Nephron progenitor cell (in vitro differentiated cells): Measurements from ENCODE around the gene VTN.

Source experiments
- DNase-seq: peaks from one replicate; pipeline ENCODE4 v3.0.0; 2021
- H3K27ac Mint-ChIP-seq: 2 replicates; pipeline ENCODE4 v1.8.0; 2021; ENCODE audit warnings: mild to moderate bottlenecking, moderate library complexity, mixed read lengths
- H3K27me3 Mint-ChIP-seq: 2 replicates; pipeline ENCODE4 v1.8.0; 2021; ENCODE audit warnings: mild to moderate bottlenecking, low read depth, mixed read lengths; ENCODE audit not compliant: poor library complexity
- H3K36me3 Mint-ChIP-seq: 2 replicates; pipeline ENCODE4 v1.8.0; 2021; ENCODE audit warnings: low read depth, mixed read lengths
- H3K4me1 Mint-ChIP-seq: 2 replicates; pipeline ENCODE4 v1.8.0; 2021; ENCODE audit warnings: mixed read lengths
- H3K4me3 Mint-ChIP-seq: 2 replicates; pipeline ENCODE4 v1.8.0; 2021; ENCODE audit warnings: mild to moderate bottlenecking, moderate library complexity, mixed read lengths
- H3K9me3 Mint-ChIP-seq: 2 replicates; pipeline ENCODE4 v1.8.0; 2021; ENCODE audit warnings: mild to moderate bottlenecking, moderate library complexity, mixed read lengths
- TF ChIP-seq, protein P1 (sequence below): fragments of 200-600 bp; sonication (generic); IDR thresholded peaks from 2 replicates; pipeline ENCODE4 v1.5.0; 2021; ENCODE audit warnings: antibody characterized with exemption

Gene VTN

DNA sequence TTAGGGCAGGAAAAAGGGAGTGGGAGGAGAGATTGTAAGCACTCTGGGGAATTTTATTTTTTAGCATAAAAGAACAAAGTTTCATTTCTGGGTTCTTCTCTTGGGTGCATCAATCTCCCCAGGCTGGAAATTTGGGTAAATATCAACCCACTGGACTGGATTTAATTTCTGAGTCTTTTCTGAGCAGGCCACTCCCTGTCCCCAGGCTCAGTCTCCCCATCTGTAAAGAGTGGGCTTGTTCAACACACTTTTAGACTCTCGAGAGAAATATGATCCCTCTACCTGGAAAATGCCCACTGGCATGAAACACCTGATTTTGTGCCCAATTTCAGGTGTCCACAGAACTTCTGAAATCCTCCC lies 617 bp upstream of the VTN start:
- Mint-ChIP-seq H3K27ac (peak overlapping the region; percentile 66), H3K9me3 (no peaks in the 10 kb centered on the region), H3K4me1 (peaks cover 36% of the 10 kb centered on the region), H3K36me3 (no peaks in the 10 kb centered on the region), H3K4me3 (peak overlapping the region; percentile 79), H3K27me3 (peaks cover 39% of the 10 kb centered on the region)
- DNase-seq, result no peak
- TF ChIP-seq, protein P1, sequence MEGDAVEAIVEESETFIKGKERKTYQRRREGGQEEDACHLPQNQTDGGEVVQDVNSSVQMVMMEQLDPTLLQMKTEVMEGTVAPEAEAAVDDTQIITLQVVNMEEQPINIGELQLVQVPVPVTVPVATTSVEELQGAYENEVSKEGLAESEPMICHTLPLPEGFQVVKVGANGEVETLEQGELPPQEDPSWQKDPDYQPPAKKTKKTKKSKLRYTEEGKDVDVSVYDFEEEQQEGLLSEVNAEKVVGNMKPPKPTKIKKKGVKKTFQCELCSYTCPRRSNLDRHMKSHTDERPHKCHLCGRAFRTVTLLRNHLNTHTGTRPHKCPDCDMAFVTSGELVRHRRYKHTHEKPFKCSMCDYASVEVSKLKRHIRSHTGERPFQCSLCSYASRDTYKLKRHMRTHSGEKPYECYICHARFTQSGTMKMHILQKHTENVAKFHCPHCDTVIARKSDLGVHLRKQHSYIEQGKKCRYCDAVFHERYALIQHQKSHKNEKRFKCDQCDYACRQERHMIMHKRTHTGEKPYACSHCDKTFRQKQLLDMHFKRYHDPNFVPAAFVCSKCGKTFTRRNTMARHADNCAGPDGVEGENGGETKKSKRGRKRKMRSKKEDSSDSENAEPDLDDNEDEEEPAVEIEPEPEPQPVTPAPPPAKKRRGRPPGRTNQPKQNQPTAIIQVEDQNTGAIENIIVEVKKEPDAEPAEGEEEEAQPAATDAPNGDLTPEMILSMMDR, result no peak

DNA sequence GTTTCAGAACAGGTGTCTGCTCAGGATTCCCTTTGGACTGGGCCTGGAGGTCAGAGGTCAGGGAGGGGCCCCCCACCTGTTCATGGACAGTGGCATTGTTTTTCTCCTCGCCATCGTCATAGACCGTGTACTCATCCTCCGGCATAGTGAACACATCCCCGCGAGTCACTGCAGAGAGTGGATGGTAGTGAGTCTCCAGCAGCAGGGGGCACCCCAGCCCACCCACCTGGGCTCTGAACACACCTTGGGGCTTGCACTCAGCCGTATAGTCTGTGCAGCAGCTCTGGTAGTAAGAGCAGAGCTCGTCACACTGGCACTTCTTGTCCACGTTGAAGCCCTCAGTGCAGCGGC lies 448 bp downstream of the VTN start:
- H3K27ac Mint-ChIP-seq, result peak overlapping the region; percentile 83
- no peak for DNase-seq
- no peaks in the 10 kb centered on the region for H3K36me3 Mint-ChIP-seq
- TF ChIP-seq, protein P1, result no peak
- peaks cover 33% of the 10 kb centered on the region for H3K27me3 Mint-ChIP-seq
- H3K9me3 Mint-ChIP-seq, result no peaks in the 10 kb centered on the region
- H3K4me1 Mint-ChIP-seq, result peaks cover 36% of the 10 kb centered on the region
- no peak overlapping the region for H3K4me3 Mint-ChIP-seq

DNA sequence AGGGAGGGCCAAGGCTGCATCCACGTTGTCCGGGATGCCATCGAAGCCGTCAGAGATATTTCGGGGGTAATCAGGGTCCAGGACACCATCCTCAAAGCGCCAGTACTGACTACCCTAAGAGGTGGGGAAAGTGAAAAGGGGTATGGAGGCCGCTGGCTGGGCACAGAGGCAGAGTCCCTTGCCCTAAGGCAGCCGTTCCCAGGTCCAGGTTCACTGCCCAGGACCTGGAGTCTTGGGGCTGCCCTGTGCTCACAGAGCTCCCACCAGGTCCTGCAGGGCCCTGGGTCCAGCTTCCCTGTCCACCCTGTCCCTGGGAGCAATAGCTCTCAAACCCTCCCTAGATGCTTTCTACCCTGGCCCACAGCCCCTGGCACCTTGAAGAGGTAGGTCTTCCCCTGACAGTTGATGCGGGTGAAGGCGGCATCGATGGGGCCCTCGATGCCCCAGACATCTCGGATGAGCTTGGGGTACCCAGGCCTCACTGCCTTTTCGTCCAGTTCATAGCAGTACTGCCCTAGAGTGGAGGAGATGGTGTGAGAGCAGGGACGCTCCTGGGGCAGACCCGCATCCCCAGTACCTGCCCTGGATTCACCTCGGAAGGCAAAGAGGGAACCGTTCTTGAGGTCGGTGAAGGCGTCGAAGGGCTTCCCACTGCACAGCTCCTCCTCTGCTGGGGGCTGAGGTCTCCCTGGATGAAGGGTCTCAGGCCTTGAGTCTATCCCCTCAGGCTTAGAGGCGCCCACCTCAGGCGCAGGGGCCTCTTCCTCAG lies 1.0 kb downstream of the VTN start:
- H3K36me3 Mint-ChIP-seq, result no peaks in the 10 kb centered on the region
- peaks cover 33% of the 10 kb centered on the region for H3K27me3 Mint-ChIP-seq
- H3K9me3 Mint-ChIP-seq, result no peaks in the 10 kb centered on the region
- peaks cover 36% of the 10 kb centered on the region for H3K4me1 Mint-ChIP-seq
- no peak for DNase-seq
- TF ChIP-seq, protein P1, result no peak
- no peak overlapping the region for H3K4me3 Mint-ChIP-seq
- no peak overlapping the region for H3K27ac Mint-ChIP-seq

DNA sequence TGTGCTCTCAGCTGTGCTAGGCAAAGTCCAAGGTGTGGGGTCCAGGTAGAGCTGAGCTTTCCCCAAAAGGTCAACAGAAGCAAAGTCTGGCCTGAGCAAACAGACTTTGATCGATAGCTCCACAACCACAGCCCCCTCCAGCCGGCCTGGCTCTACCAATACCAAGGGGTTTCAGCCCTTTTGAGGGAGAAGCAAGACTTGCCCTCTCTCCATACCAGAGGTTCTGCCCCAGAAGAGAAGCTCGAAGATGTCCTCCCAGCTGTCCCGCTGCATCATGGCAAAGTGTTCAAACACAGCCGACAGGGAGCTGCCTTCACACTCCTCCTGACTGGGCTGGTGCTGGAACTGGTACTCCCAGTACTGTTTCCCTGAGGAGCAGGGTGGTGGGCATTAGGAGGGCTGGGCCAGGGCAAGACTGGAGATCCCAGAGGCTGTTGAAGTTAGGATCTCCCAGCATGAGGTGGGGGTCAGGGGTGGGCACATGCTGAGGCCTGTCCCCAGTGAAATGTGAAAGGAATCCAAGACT lies 1.7 kb downstream of the VTN start:
- no peak for DNase-seq
- no peak overlapping the region for H3K4me3 Mint-ChIP-seq
- no peak overlapping the region for H3K27ac Mint-ChIP-seq
- H3K36me3 Mint-ChIP-seq, result peaks cover 4% of the 10 kb centered on the region
- peaks cover 32% of the 10 kb centered on the region for H3K4me1 Mint-ChIP-seq
- peaks cover 26% of the 10 kb centered on the region for H3K27me3 Mint-ChIP-seq
- TF ChIP-seq, protein P1, result no peak
- H3K9me3 Mint-ChIP-seq, result no peaks in the 10 kb centered on the region

DNA sequence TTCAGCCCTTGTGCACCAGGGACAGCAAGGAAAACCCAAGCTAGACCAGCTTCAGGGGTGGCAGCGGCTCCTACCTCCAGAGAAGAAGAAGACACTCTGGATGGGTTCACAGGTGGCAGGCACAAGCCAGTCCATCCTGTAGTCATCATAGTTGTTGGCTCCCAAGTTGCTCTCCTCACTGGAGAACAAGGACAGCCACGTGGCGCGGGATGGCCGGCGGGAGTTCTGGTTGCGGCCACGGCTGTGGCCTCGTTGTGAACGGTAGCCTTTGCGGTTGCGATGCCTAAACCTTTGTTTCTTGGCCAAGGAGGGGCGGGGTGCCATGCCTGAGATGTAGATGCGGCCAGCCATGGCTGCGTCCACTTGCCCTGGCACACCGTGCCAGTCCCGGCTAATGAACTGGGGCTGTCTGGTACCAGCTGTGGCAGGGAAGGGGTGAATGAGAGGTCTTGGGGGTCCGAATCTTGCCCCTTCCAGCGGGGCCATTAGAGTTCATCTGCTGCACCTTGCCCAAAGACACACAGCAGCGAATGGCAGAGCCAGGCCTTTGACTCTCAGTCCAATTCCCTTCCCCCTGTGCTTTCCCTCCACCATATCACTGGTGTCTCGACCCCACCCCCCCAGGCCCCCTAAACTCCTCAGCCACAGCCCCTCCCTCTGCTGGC lies 2.3 kb downstream of the VTN start:
- Mint-ChIP-seq H3K4me3 (no peak overlapping the region), H3K4me1 (peaks cover 27% of the 10 kb centered on the region), H3K9me3 (no peaks in the 10 kb centered on the region), H3K36me3 (peaks cover 5% of the 10 kb centered on the region), H3K27me3 (peaks cover 20% of the 10 kb centered on the region), H3K27ac (no peak overlapping the region)
- DNase-seq, result no peak
- TF ChIP-seq, protein P1, result no peak
